Fibroblast of skin of left quadriceps (primary cell): Measurements from ENCODE around the gene ODAD3.

Source experiments
- DNase-seq, 2 experiments: peaks; one replicate each; pipeline ENCODE4 v3.0.0-alpha.2; 2013; ENCODE audit warnings: low read depth in 2 of 2

Gene ODAD3

DNA sequence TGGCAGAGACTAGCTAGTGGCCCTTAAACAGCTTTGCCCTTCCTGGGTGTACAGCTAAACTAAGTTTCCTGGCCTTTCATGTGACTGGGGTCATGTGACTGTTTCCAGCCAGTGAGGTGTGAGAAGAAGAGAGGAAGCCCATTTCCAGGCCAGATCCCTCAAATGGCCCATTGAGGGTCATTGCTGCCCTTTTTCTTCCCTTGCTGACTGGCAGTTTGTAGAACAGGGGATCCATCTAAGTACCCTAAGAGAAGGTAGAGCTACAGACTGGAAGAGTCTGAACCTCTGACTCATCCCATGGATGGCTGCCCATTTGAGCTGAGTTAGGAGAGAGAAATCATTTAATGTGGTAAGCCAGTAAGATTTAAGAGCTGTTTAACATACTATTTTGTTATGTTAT, 57.7 kb downstream of the ODAD3 start:
- peak; percentile 87 to 90 for DNase-seq

- DNase-seq: no peak
Measured at GRCh38 chr19:11375143-11375948, 59.6 kb downstream of the ODAD3 start.

GRCh38 chr19:11374433-11375142, 60.3 kb downstream of the ODAD3 start, which contains the start of gene SWSAP1:
Gene SWSAP1, plus strand, starts transcription at chr19:11374666. Its CDS starts 15 bp downstream, at chr19:11374681.
- DNase-seq: peak; percentile 99

DNA sequence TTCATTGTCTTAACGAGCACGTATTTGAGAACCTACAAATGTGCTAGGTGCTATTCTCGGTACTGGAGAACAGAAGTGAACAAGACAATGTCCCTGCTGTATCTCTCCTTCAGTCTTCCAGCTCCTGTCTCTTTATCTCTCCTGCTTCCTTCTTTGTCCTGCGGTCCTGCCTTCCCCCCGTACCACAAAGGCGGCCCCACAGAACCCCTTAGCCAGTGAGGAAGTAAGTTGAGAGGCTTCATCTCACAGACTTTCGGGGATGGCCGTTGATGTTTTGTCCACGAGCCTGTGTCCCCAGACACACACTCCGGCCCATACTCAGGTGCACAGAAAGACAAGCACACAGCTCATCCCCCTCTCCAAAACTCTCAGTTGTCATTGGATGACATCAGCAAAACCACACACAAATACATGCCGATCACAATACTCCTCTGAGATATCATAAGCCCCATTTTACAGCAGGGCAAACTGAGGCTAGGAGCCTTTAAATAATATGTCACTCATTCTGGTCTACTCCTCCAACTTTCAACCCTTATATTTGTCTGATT, 61.0 kb downstream of the ODAD3 start:
- no peak for DNase-seq

DNA sequence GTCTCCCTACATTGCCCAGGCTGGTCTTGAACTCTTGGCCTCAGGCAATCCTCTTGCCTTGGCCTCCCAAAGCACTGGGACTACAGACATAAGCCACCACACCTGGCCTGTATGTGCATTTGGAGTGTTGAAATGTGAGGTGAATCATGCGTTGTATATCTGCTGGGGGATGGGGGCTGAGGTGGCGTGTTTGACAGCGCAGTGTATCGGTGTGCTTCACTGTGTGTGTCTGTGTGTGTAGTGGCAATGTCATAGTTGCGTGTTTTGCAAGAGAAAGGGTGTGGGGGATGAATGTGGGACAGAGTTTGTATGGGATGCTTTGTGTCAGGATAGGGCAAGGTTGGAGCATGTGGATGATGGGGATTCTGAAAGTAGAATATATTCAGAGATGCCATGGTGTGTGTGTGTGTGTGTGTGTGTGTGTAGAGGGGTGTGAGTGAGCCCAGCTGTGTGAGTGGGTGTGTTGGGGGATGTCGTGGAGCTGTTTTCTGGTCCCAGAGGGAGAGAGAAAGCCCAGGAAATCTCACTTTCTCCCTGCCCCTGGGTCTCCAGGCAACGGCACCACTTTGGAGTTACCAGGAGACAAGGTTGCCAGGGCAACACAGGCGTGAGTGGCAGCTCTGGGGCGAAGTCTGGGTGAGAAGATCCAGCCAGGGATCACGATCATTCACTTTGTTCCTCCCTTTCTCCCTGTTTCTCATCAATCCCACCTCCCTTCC, 61.6 kb downstream of the ODAD3 start:
- no peak for DNase-seq

GRCh38 chr19:11370744-11371143, 64.2 kb downstream of the ODAD3 start:
- DNase-seq: no peak
